Upper lobe of left lung (tissue), 6 donors: Measurements from ENCODE around the gene BCAS1. TPM values are rescaled to one million over a fixed set of nuclear protein-coding genes. Genes with fewer than 3 reads are reported as not detected.

Experiments
- ATAC-seq, 2 donors: fragments of 200-7000 bp; cut with Tn5 transposase; one replicate each; pipeline ENCODE4 v1.9.1; 2022; ENCODE audit warnings: mild to moderate bottlenecking in 2 of 2, moderate library complexity in 2 of 2; ENCODE audit not compliant: low FRiP score in 2 of 2
- DNase-seq, 2 donors: peaks; one replicate each; pipeline ENCODE4 v3.0.0-alpha.2; 2019 to 2020
- H3K27ac ChIP-seq, 4 donors: fragments of 200-600 bp; sonication (generic); one replicate each; pipeline ENCODE4 v1.5.1; 2016 to 2019
- H3K27me3 ChIP-seq, 4 donors: fragments of 200-600 bp; sonication (generic); one replicate each; pipeline ENCODE4 v1.5.1; 2017 to 2019
- H3K36me3 ChIP-seq, 4 donors: fragments of 200-600 bp; sonication (generic); one replicate each; pipeline ENCODE4 v1.5.1; 2016 to 2019
- H3K4me1 ChIP-seq, 4 donors: fragments of 200-600 bp; sonication (generic); one replicate each; pipeline ENCODE4 v1.5.1; 2018 to 2019
- H3K4me3 ChIP-seq, 4 donors: fragments of 200-600 bp; sonication (generic); one replicate each; pipeline ENCODE4 v1.5.1; 2017 to 2019; ENCODE audit warnings: mild to moderate bottlenecking in 2 of 4, moderate library complexity in 1 of 4
- H3K9me3 ChIP-seq, 4 donors: fragments of 200-600 bp; sonication (generic); one replicate each; pipeline ENCODE4 v1.5.1; 2018 to 2019
- EP300 ChIP-seq, 4 donors: sonication (generic); formaldehyde crosslinking; IDR thresholded peaks; one replicate each; pipeline ENCODE4 v1.5.1; 2017; ENCODE audit warnings: antibody characterized with exemption in 4 of 4, control low read depth in 2 of 4
- POLR2A ChIP-seq, 4 donors: fragments of 450-650 bp; IDR thresholded peaks; one replicate each; pipeline ENCODE4 v1.5.1; 2016 to 2017; ENCODE audit warnings: antibody characterized with exemption in 4 of 4, mild to moderate bottlenecking in 2 of 4
- POLR2AphosphoS5 ChIP-seq, 2 donors: sonication (generic); formaldehyde crosslinking; IDR thresholded peaks; one replicate each; pipeline ENCODE4 v1.5.1; 2017; ENCODE audit warnings: antibody characterized with exemption in 2 of 2
- WGBS, 2 donors: methylation state at CpG; one replicate each; pipeline ENCODE4 v1.1.5; 2017 to 2018; 5-methylcytosine and 5-hydroxymethylcytosine counted together
- total RNA-seq, 6 donors: library from RNA; depleted of rRNA in 4 of 6; stranded (reverse); fragments of >200 nt in 4 of 6; gene quantifications; one replicate each; pipeline versions ENCODE4 v1.1.0 to v1.2.1, GENCODE V29; 2016 to 2021
- TF ChIP-seq, protein P1 (sequence below), 6 experiments: fragments of 450-650 bp in 4 of 6; fragments of 200-600 bp in 2 of 6; sonication (generic) in 2 of 6; IDR thresholded peaks; one replicate each; pipeline ENCODE4 v1.5.1; 2016 to 2019; ENCODE audit warnings: antibody characterized with exemption in 6 of 6
- donor health status: DM: no; HTN: no; CAD: no; lungs with moderate emphysema.
- donor health status: DM: no; HTN: yes; CAD: no; lungs with severe emphysema.

Gene BCAS1
- total RNA-seq, 6 donors from 2014 or later: 0.74 to 11.2 (median 1.3) TPM

DNA sequence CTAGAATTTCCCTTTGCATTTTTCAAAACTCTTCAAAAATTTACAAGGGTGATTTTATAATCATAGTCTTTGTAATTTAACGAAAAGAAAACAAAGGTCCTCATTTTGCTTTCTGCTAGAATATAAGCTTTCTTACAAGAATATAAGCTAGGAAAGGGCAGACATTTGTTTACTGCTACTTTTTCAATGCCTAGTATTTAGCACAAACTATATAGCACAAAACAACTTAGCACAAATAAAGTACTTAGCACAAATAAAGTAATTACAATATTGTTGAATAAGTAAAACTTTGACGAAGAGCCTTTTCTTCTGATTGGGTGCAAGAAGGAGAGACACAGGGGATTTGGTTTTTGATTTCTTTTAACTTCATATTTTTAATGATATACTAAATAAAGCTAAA lies 87.8 kb downstream of the BCAS1 start:
- Histone ChIP-seq H3K4me1 (peaks cover 0 to 4% (median 0%) of the 10 kb centered on the region in 4 donors), H3K9me3 (no peaks in the 10 kb centered on the region), H3K27me3 (no peaks in the 10 kb centered on the region), H3K4me3 (no peak overlapping the region), H3K27ac (no peak overlapping the region), H3K36me3 (no peaks in the 10 kb centered on the region)
- WGBS, 2 donors: 39 to 82% methylated on average over 2 of the region's 2 CpGs
- ATAC-seq (no peak), DNase-seq (no peak)
- TF ChIP-seq POLR2AphosphoS5 (IDR thresholded peaks at IDR 0.05): no peak
- no peak for TF ChIP-seq POLR2A (IDR thresholded peaks at IDR 0.05)
- no peak for TF ChIP-seq EP300 (IDR thresholded peaks at IDR 0.05)
- TF ChIP-seq, protein P1, sequence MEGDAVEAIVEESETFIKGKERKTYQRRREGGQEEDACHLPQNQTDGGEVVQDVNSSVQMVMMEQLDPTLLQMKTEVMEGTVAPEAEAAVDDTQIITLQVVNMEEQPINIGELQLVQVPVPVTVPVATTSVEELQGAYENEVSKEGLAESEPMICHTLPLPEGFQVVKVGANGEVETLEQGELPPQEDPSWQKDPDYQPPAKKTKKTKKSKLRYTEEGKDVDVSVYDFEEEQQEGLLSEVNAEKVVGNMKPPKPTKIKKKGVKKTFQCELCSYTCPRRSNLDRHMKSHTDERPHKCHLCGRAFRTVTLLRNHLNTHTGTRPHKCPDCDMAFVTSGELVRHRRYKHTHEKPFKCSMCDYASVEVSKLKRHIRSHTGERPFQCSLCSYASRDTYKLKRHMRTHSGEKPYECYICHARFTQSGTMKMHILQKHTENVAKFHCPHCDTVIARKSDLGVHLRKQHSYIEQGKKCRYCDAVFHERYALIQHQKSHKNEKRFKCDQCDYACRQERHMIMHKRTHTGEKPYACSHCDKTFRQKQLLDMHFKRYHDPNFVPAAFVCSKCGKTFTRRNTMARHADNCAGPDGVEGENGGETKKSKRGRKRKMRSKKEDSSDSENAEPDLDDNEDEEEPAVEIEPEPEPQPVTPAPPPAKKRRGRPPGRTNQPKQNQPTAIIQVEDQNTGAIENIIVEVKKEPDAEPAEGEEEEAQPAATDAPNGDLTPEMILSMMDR (IDR thresholded peaks at IDR 0.05): no peak

GRCh38 chr20:53981752-53982437 lies 88.5 kb downstream of the BCAS1 start:
- ATAC-seq (no peak), DNase-seq (no peak)
- no peak for TF ChIP-seq EP300 (IDR thresholded peaks at IDR 0.05)
- Histone ChIP-seq H3K27ac (no peak overlapping the region), H3K4me1 (peaks cover 0 to 4% (median 0%) of the 10 kb centered on the region in 4 donors), H3K4me3 (no peak overlapping the region), H3K36me3 (no peaks in the 10 kb centered on the region), H3K9me3 (no peaks in the 10 kb centered on the region), H3K27me3 (no peaks in the 10 kb centered on the region)
- WGBS, 2 donors: 69 to 79% methylated on average over 4 of the region's 4 CpGs

DNA sequence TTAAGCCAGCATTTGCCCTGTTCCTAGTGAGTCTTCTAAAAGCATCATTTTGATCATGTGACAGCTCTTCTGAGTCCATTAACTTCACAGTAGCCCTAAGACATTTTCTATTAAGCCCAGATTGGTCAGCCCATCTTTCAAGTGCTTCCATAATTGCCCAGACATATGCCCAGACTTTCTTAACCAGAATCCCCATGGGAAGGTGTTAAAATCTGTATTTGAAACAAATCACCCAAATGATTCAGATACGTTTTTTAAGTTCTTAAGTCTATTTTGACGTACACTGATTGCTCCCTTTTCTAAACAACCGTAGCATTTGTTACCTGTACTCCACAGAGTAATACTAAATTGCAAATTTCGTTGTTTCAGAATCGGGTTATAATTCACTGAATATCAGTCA lies 89.3 kb downstream of the BCAS1 start:
- H3K27ac ChIP-seq: no peak overlapping the region
- H3K27me3 ChIP-seq: no peaks in the 10 kb centered on the region
- no peak for ATAC-seq
- H3K36me3 ChIP-seq: no peaks in the 10 kb centered on the region
- no peak for TF ChIP-seq POLR2A (IDR thresholded peaks at IDR 0.05)
- H3K9me3 ChIP-seq: no peaks in the 10 kb centered on the region
- no peak for DNase-seq
- peaks cover 0 to 4% (median 0%) of the 10 kb centered on the region in 4 donors for H3K4me1 ChIP-seq
- 92 to 94% methylated on average over 5 of the region's 5 CpGs for WGBS, 2 donors
- no peak overlapping the region for H3K4me3 ChIP-seq

GRCh38 chr20:53980031-53980465 lies 90.3 kb downstream of the BCAS1 start:
- 40 to 42% methylated on average over 4 of the region's 4 CpGs for WGBS, 2 donors
- DNase-seq (no peak), ATAC-seq (no peak)
- Histone ChIP-seq H3K4me1 (peaks cover 0 to 4% (median 0%) of the 10 kb centered on the region in 4 donors), H3K9me3 (no peaks in the 10 kb centered on the region), H3K27me3 (no peaks in the 10 kb centered on the region), H3K4me3 (no peak overlapping the region), H3K36me3 (no peaks in the 10 kb centered on the region), H3K27ac (no peak overlapping the region)
- TF ChIP-seq POLR2A (IDR thresholded peaks at IDR 0.05): no peak
- no peak for TF ChIP-seq POLR2AphosphoS5 (IDR thresholded peaks at IDR 0.05)
- no peak for TF ChIP-seq EP300 (IDR thresholded peaks at IDR 0.05)
- TF ChIP-seq, protein P1 (IDR thresholded peaks at IDR 0.05): no peak

GRCh38 chr20:53978497-53978896 lies 91.9 kb downstream of the BCAS1 start:
- peaks cover 0 to 3% (median 0%) of the 10 kb centered on the region in 4 donors for H3K9me3 ChIP-seq
- no peak overlapping the region for H3K4me3 ChIP-seq
- ATAC-seq: no peak
- TF ChIP-seq, protein P1 (IDR thresholded peaks at IDR 0.05): no peak
- TF ChIP-seq POLR2AphosphoS5 (IDR thresholded peaks at IDR 0.05): no peak
- TF ChIP-seq POLR2A (IDR thresholded peaks at IDR 0.05): no peak
- no peak for TF ChIP-seq EP300 (IDR thresholded peaks at IDR 0.05)
- no peak overlapping the region for H3K27ac ChIP-seq
- DNase-seq: no peak
- no peaks in the 10 kb centered on the region for H3K36me3 ChIP-seq
- no peaks in the 10 kb centered on the region for H3K27me3 ChIP-seq
- peaks cover 0 to 4% (median 0%) of the 10 kb centered on the region in 4 donors for H3K4me1 ChIP-seq

- 50 to 67% methylated on average over 1 of the region's 1 CpG for WGBS, 2 donors
- peaks cover 0 to 4% (median 0%) of the 10 kb centered on the region in 4 donors for H3K4me1 ChIP-seq
- no peak for DNase-seq
- peaks cover 0 to 3% (median 0%) of the 10 kb centered on the region in 4 donors for H3K9me3 ChIP-seq
- no peak overlapping the region for H3K27ac ChIP-seq
- no peak overlapping the region for H3K4me3 ChIP-seq
- no peaks in the 10 kb centered on the region for H3K36me3 ChIP-seq
- no peak for TF ChIP-seq POLR2A (IDR thresholded peaks at IDR 0.05)
- no peaks in the 10 kb centered on the region for H3K27me3 ChIP-seq
- no peak for ATAC-seq
Measured at GRCh38 chr20:53977391-53977790, 93.0 kb downstream of the BCAS1 start.
